KG1 (cell line): ENCODE results near the gene SUPT5H.

Experiments used
- DNase-seq: peaks from one replicate; lab custom pipeline; 2025; lab: John Stamatoyannopoulos, UW

Gene SUPT5H

GRCh38 chr19:39409208-39410016 lies 36.0 kb upstream of the SUPT5H start:
- DNase-seq, result no peak

- DNase-seq, result no peak
These were observed 35.2 kb upstream of the SUPT5H start for GRCh38 chr19:39410017-39410830.

GRCh38 chr19:39410831-39411080 lies 34.6 kb upstream of the SUPT5H start:
- DNase-seq, result no peak

- DNase-seq, result no peak
These were observed 34.1 kb upstream of the SUPT5H start for GRCh38 chr19:39411081-39411831.

- peak; percentile 99 for DNase-seq
These were observed 33.6 kb upstream of the SUPT5H start for GRCh38 chr19:39411832-39412099.

GRCh38 chr19:39412100-39412866 lies 33.1 kb upstream of the SUPT5H start, which contains the start of gene PLEKHG2:
PLEKHG2 (plus strand) TSS chr19:39412669; CDS start chr19:39414087, 1,418 bp downstream.
- DNase-seq, result peak; percentile 99

- DNase-seq, result no peak
These were observed 32.5 kb upstream of the SUPT5H start for GRCh38 chr19:39412867-39413271.

- no peak for DNase-seq
These were observed 32.0 kb upstream of the SUPT5H start for GRCh38 chr19:39413272-39413910.

GRCh38 chr19:39413911-39414608 lies 31.3 kb upstream of the SUPT5H start:
- DNase-seq, result no peak

GRCh38 chr19:39415111-39416046 lies 30.0 kb upstream of the SUPT5H start:
- no peak for DNase-seq

GRCh38 chr19:39416152-39417120 lies 28.9 kb upstream of the SUPT5H start:
- no peak for DNase-seq

- DNase-seq, result no peak
These were observed 27.8 kb upstream of the SUPT5H start for GRCh38 chr19:39417463-39418181.

GRCh38 chr19:39419003-39419402 lies 26.4 kb upstream of the SUPT5H start:
- DNase-seq, result no peak

GRCh38 chr19:39420769-39421168 lies 24.6 kb upstream of the SUPT5H start:
- DNase-seq, result no peak

GRCh38 chr19:39422020-39422419 lies 23.4 kb upstream of the SUPT5H start:
- DNase-seq, result no peak

GRCh38 chr19:39423258-39424086 lies 21.9 kb upstream of the SUPT5H start:
- DNase-seq, result no peak

GRCh38 chr19:39424934-39425333 lies 20.4 kb upstream of the SUPT5H start:
- DNase-seq, result no peak
